Measurements from ENCODE around the gene MAPK1IP1L. TPM values are rescaled to one million over a fixed set of nuclear protein-coding genes. Genes with fewer than 3 reads are reported as not detected.

MAPK1IP1L gene
- polyA plus RNA-seq, 1 experiment: 65.3 TPM

DNA sequence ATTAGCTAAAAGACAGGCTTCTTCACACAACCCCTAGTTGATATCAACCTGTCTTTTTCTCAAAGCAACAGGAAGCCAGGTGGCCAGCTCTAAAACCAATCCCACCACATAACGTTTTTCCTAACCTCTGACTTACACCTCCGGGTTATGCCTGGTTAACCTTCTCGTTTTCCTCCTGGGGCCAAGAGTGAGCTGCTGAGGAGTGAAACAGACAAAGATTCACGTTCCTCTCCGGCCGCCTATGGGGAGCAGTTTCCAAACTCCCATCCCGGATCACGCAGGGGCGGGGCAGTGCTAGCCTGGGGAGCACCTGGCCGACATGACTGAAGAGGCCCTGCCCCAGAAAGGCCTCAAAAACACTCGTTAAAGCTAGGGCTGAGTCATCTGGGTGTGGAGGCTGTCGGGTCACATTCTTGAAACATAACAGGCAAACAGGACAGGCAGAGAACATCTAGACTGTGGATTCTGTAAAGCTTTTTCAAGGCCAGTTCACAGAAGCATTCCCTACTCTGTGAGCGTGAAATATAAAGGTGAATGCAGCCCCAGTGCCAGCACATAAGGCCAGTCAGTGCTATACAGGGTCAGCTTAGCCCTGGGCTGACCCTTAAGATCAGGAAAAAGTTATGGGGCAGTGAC, 51.7 kb downstream of the MAPK1IP1L start:
- TF ChIP-seq, protein P1, sequence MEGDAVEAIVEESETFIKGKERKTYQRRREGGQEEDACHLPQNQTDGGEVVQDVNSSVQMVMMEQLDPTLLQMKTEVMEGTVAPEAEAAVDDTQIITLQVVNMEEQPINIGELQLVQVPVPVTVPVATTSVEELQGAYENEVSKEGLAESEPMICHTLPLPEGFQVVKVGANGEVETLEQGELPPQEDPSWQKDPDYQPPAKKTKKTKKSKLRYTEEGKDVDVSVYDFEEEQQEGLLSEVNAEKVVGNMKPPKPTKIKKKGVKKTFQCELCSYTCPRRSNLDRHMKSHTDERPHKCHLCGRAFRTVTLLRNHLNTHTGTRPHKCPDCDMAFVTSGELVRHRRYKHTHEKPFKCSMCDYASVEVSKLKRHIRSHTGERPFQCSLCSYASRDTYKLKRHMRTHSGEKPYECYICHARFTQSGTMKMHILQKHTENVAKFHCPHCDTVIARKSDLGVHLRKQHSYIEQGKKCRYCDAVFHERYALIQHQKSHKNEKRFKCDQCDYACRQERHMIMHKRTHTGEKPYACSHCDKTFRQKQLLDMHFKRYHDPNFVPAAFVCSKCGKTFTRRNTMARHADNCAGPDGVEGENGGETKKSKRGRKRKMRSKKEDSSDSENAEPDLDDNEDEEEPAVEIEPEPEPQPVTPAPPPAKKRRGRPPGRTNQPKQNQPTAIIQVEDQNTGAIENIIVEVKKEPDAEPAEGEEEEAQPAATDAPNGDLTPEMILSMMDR (IDR thresholded peaks at IDR 0.05; ENCODE audit: low read depth, low read length): no peak
- ChIA-PET CTCF (interaction anchor here (0.7 to 1.5 kb wide), 3 partner anchors 13 to 58 kb away, joined by 4 to 8 read pairs (median 7); partner anchors contain the start of gene MAPK1IP1L), POLR2A (interaction anchor here (0.5 to 1.9 kb wide), 8 partner anchors 8 to 262 kb away, joined by 3 to 15 read pairs (median 4); partner anchors contain the start of genes LGALS3 and MAPK1IP1L)
- H3K4me3 ChIP-seq (ENCODE audit: low read depth, low read length): peak overlapping the region; percentile 22
- DNase-seq (ENCODE audit: low read depth, low spot score): peak; percentile 72
- peaks cover 9% of the 10 kb centered on the region for H3K9me3 ChIP-seq (ENCODE audit: control insufficient read depth, insufficient read depth, low read length)
- no peaks in the 10 kb centered on the region for H3K27me3 ChIP-seq (ENCODE audit: control insufficient read depth, insufficient read depth, low read length)
- H3K27ac ChIP-seq (ENCODE audit: low read depth, low read length): peak overlapping the region; percentile 98

DNA sequence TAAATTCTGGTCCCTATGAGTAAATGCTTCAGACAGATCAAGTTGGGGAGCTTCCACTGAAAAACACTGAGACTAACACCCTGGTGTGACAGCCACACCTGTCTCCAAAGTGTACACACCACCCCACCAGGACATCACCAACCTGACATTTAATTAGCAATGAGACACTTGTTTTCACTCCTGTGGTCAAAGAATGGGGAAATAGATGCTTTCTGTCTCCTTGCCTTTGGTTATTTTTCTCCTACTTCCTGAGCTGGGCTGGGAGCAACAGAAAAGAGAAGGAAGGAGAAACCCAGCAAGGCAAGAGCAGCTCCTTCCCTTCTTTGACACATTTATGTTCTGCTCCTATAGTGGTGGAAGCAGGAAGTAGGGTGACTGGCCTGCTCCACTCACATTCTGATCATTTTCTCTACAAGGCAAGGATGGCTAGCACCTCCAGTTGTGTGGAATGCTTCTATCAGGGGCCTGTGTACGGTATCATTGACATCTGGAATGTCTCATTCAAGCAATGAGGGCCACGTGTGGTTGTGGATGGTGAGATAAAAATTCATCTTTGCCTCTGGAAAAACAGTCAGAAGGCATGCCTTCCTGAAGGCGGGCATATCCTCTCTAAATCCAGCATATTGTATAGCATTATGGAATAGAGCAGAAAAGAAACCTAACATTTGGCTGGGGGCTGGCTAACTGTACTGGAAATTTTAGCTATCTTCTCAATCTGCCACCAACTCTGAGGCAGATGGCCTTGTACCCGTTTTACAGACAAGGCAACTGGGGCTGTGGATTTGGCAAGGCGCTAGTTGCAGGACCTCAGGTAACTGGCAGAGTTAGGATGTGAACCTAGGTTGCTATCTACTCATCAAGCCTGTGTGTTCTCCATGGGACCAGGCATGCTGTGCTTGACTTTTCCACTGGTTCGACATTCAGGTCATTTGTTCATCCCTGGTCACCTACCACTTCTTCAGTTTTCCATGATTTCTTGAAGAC, 52.8 kb downstream of the MAPK1IP1L start:
- ChIA-PET POLR2A (interaction anchor here (1.0 to 1.9 kb wide), 5 partner anchors 9 to 33 kb away, joined by 3 to 15 read pairs (median 4); partner anchors contain the start of gene LGALS3), CTCF (interaction anchor here (0.5 to 1.5 kb wide), 2 partner anchors 14 to 57 kb away, joined by 4 to 7 read pairs; no protein-coding TSS in a partner anchor)
- Histone ChIP-seq H3K9me3 (ENCODE audit: control insufficient read depth, insufficient read depth, low read length) (peaks cover 9% of the 10 kb centered on the region), H3K27ac (ENCODE audit: low read depth, low read length) (peak overlapping the region; percentile 98), H3K4me3 (ENCODE audit: low read depth, low read length) (no peak overlapping the region), H3K27me3 (ENCODE audit: control insufficient read depth, insufficient read depth, low read length) (no peaks in the 10 kb centered on the region)
- TF ChIP-seq, protein P1 (IDR thresholded peaks at IDR 0.05; ENCODE audit: low read depth, low read length): no peak
- DNase-seq (ENCODE audit: low read depth, low spot score): no peak

DNA sequence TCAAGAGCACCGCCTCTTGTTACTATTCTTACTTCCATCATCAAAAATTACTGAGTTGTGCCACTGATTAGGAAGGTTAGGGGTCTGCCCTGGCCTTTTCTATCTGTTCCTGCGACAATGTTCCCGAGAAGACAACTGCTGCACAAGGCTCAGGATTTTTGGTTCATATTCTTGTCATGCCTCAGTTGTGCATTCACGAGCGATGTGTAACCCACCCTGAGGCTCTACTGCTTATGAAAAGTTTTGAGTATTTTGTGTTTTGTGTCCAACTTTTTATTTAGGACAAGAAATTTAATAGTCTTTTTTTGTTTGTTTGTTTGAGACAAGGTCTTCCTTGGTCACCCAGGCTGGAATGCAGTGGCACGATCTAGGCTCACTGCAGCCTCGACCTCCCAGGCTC, 54.5 kb downstream of the MAPK1IP1L start:
- H3K27ac ChIP-seq (ENCODE audit: low read depth, low read length): no peak overlapping the region

DNA sequence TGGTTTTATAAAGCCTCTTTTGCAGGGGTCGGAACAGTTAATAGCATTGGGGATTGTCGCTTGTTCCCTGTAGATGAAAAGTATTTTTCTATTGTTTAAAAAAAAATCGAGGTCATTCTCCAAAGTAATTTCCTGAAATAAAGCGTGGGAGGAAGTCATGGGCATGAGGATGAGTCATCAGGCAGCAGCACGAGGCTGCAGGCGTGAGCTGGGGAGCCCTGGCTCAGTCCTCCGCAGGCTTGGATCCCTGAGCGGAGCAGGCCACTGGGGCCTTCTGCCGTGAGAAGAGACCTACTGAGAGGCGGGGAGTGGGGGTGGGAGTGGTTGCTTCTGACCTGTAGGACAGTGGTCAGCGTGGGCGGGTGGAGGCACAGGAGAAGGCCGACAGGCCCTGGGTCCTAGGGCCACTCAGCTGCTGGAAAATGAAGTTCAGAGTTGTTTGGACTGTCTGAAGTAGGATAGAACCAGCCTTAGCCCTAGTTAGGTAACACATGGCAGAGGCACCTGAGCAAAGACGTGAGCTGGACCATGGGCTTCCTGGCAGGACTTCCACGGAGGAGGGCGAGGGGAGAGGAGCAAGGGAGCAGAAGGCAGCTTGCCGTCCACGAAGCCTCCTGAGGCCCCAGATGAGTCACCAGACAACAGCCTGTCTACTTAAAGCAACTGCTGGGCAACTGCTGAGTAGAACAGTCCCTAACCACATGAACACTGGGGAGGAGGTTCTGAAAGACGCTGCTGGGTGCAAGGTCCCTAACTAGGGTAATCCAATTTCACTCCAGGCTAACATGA, 56.5 kb downstream of the MAPK1IP1L start:
- Histone ChIP-seq H3K27me3 (ENCODE audit: control insufficient read depth, insufficient read depth, low read length) (no peaks in the 10 kb centered on the region), H3K4me3 (ENCODE audit: low read depth, low read length) (peak overlapping the region; percentile 38), H3K27ac (ENCODE audit: low read depth, low read length) (peak overlapping the region; percentile 100), H3K9me3 (ENCODE audit: control insufficient read depth, insufficient read depth, low read length) (peaks cover 9% of the 10 kb centered on the region)
- TF ChIP-seq, protein P1 (IDR thresholded peaks at IDR 0.05; ENCODE audit: low read depth, low read length): no peak
- CTCF ChIA-PET: interaction anchor here (0.6 to 1.5 kb wide), 3 partner anchors 18 to 53 kb away, joined by 3 to 13 read pairs (median 4); no protein-coding TSS in a partner anchor
- POLR2A ChIA-PET: interaction anchor here (0.6 to 2.7 kb wide), 11 partner anchors 8 to 57 kb away, joined by 3 to 33 read pairs (median 6); partner anchors contain the start of genes LGALS3 and MAPK1IP1L
- peak; percentile 93 for DNase-seq (ENCODE audit: low read depth, low spot score)

More for the DNA sequence above, 54.5 kb downstream of the MAPK1IP1L start:
- DNase-seq (ENCODE audit: low read depth, low spot score): no peak
- Histone ChIP-seq H3K4me3 (ENCODE audit: low read depth, low read length) (no peak overlapping the region), H3K9me3 (ENCODE audit: control insufficient read depth, insufficient read depth, low read length) (peaks cover 9% of the 10 kb centered on the region), H3K27me3 (ENCODE audit: control insufficient read depth, insufficient read depth, low read length) (no peaks in the 10 kb centered on the region)
- ChIA-PET CTCF (no interaction called here), POLR2A (no interaction called here)
- TF ChIP-seq, protein P1 (IDR thresholded peaks at IDR 0.05; ENCODE audit: low read depth, low read length): no peak
